GM10248 (cell line): Measurements from ENCODE around the gene PPP4R2.
"Not testable (repeated sequence)": the region's sequence is repeated elsewhere in the genome, so short reads cannot be mapped to it uniquely, and the experiment has no call there.

Experiments used
- CTCF ChIA-PET: fragments of 300-600 bp; sonication (Branson Sonifier 250); formaldehyde crosslinking; extraction: SDS; loops from one replicate; lab custom pipeline; 2021; ENCODE audit warnings: antibody characterized with exemption; lab: Yijun Ruan, JAX
- POLR2A ChIA-PET: fragments of 350-650 bp; sonication (Branson Sonifier 250); formaldehyde crosslinking; extraction: SDS; loops from one replicate; lab custom pipeline; 2020; ENCODE audit warnings: antibody characterized with exemption; lab: Yijun Ruan, JAX
- DNase-seq: peaks from one replicate; pipeline ENCODE4 v3.0.0; 2012; ENCODE audit errors: extremely low spot score
- CTCF ChIP-seq: IDR thresholded peaks from 2 replicates; pipeline ENCODE4 v1.5.1; 2012; ENCODE audit warnings: mild to moderate bottlenecking, low read depth; ENCODE audit errors: extremely low read depth, missing control alignments, control extremely low read depth

Gene PPP4R2

DNA sequence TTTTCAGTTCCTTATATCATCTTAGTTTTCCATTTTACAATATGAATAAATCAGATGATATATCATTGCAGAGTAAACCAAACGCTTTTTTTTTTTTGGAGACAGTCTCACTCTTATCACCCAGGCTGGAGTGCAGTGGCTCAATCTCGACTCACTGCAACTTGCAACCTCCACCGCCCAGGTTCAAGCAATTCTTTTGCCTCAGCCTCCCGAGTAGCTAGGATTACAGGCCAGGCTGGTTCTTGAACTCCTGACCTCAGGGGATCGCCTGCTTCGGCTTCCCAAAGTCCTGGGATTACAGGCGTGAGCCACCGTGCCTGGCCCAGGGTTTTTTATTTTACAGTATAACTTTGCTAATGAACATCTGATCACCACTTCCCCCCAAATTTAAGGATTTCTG is 59.0 kb downstream of the PPP4R2 start:
- DNase-seq = no peak
- ChIA-PET POLR2A (no interaction called here), CTCF (interaction anchor here (0.8 to 7.2 kb wide), 26 partner anchors 9 to 447 kb away, joined by 3 to 74 read pairs (median 5); no protein-coding TSS in a partner anchor)

GRCh38 chr3:73056014-73056844 is 59.6 kb downstream of the PPP4R2 start:
- CTCF ChIA-PET = interaction anchor here (0.7 to 7.2 kb wide), 51 partner anchors 10 to 1327 kb away, joined by 3 to 74 read pairs (median 4); partner anchors contain the start of gene PPP4R2

More for the DNA sequence above, 59.0 kb downstream of the PPP4R2 start:
- TF ChIP-seq CTCF = no peak

GRCh38 chr3:73056845-73057150 is 60.2 kb downstream of the PPP4R2 start:
- ChIA-PET POLR2A (no interaction called here), CTCF (interaction anchor here (0.7 to 7.2 kb wide), 50 partner anchors 10 to 1328 kb away, joined by 3 to 74 read pairs (median 4); partner anchors contain the start of gene PPP4R2)
- DNase-seq = no peak
- no peak for TF ChIP-seq CTCF

More at GRCh38 chr3:73056014-73056844, 59.6 kb downstream of the PPP4R2 start:
- POLR2A ChIA-PET = no interaction called here
- peak; percentile 26 for DNase-seq
- peak; percentile 49 for TF ChIP-seq CTCF

GRCh38 chr3:73060302-73060723 is 63.7 kb downstream of the PPP4R2 start:
- POLR2A ChIA-PET = no interaction called here
- TF ChIP-seq CTCF = no peak
- CTCF ChIA-PET = interaction anchor here (1.5 to 1.6 kb wide), 2 partner anchors 10 to 41 kb away, joined by 4 read pairs; no protein-coding TSS in a partner anchor
- no peak for DNase-seq

DNA sequence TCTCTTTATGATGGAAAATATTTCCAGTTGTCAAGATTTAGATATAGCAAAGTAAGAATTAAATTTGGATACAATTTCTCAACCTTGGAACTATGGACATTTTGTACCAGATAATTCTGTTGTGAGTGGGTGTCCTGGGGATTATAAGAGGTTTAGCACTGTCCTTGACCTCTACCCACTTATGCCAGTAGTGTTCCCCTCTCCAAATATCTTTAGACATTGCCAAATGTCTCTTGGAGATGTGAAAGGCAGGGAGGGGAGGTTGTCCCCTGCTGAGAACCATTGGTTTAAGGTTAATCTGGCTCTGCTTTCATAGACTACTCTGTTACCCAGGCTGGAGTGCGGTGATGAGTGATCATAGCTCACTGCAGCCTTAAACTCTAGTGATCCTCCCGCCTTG is 64.8 kb downstream of the PPP4R2 start, which contains the start of gene EBLN2:
Gene EBLN2, plus strand, starts transcription at position 244 of the 400 bp plus-strand sequence. CDS start 423 bp downstream, outside the sequence.
- TF ChIP-seq CTCF = no peak
- POLR2A ChIA-PET = no interaction called here
- CTCF ChIA-PET = no interaction called here
- DNase-seq = no peak

- POLR2A ChIA-PET = not testable (repeated sequence)
- CTCF ChIA-PET = interaction anchor here (0.9 to 1.2 kb wide), 3 partner anchors 10 to 128 kb away, joined by 3 read pairs; no protein-coding TSS in a partner anchor
- TF ChIP-seq CTCF = peak; percentile 3
Measured at GRCh38 chr3:73066243-73066642, 69.6 kb downstream of the PPP4R2 start.

More at GRCh38 chr3:73066243-73066642, 69.6 kb downstream of the PPP4R2 start:
- not testable (repeated sequence) for DNase-seq
